EH (cell line): ENCODE results near the gene GNG7.
"Not testable (repeated sequence)": the region's sequence is repeated elsewhere in the genome, so short reads cannot be mapped to it uniquely, and the experiment has no call there.

Experiments
- DNase-seq: peaks from one replicate; pipeline ENCODE4 v3.0.0-alpha.2; 2015; ENCODE audit warnings: low read depth

GNG7 gene

GRCh38 chr19:2509096-2509495, 193.4 kb downstream of the GNG7 start:
- no peak for DNase-seq

DNA sequence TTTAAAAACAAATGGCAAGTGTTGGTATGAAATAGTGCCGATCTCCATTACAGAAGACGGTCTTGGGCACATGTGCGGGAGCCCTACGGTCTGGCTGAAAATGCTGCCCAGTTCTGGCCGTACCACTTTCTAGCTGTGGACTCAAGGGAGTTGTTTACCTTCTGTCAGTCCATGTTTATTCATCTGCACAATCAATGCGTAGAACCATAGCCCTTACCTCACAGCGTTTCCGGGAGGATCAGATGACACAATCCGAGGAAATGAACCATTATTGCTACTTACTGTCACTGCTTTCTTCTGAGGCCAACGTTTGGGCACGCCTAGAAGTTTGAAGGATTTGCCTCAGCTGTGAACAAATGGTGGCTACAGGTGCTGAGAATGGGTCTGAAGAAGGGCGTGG, 195.4 kb downstream of the GNG7 start:
- DNase-seq, result peak; percentile 53

DNA sequence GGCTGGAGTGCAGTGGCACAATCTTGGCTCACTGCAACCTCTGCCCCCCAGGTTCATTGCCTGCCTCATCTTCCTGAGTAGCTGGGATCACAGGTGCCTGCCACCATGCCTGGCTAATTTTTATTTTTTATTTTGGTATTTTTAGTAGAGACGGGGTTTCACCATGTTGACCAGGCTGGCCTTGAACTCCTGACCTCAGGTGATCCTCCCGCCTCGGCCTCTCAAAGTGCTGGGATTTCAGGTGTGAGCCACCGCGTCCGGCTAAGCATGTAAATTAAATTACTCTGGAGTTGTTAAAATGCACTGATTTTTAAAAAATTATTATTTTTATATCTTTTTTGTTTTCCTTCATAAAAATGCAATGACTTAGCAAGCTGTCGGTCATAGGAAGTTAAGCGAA, 195.8 kb downstream of the GNG7 start:
- DNase-seq, result not testable (repeated sequence)

- DNase-seq, result peak; percentile 78
Measured at GRCh38 chr19:2503521-2504109, 198.9 kb downstream of the GNG7 start.

GRCh38 chr19:2500841-2501261, 201.6 kb downstream of the GNG7 start:
- DNase-seq, result no peak

- DNase-seq, result no peak
Measured at GRCh38 chr19:2500156-2500555, 202.3 kb downstream of the GNG7 start.

DNA sequence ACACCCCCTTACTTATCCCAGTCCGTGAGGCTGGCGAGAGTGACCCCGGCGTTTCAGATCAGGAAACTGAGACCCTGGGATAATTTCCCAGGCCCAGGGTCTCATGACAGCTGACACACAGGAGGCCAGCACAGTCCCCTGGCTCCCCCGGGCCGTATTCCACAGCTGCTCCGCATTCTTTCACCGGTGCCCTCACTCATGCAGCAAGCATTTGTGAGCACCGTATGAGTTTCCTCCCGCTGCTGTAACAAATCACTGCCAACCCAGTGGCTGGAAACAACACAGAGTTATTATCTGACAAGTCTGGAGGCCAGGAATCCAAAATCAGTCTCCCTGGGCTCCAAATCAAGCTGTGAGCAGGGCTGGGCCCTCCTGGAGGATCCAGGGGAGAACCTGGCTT, 205.3 kb downstream of the GNG7 start:
- peak; percentile 18 for DNase-seq

GRCh38 chr19:2495651-2496316, 206.7 kb downstream of the GNG7 start:
- DNase-seq, result peak; percentile 86

- DNase-seq, result peak; percentile 87
Measured at GRCh38 chr19:2495130-2495641, 207.3 kb downstream of the GNG7 start.

GRCh38 chr19:2494447-2495129, 207.9 kb downstream of the GNG7 start:
- DNase-seq, result peak; percentile 86

DNA sequence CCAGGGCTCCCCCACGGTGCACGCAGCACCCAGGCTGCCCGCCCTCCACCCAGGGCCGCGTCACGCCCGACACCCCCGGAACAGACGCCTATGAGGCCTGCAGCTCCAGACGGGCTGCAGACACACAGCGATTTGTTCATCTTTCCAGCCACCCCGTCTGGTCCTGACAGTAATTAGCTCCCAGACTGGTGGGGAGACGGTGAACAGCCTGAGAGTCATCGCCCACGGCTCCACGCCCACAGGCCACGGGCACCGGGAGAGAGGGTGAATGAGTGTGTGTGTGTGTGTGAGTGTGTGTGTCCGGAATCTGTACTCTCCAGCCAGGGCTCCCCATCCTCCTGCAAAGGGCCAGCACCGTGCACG, 208.4 kb downstream of the GNG7 start:
- peak; percentile 78 for DNase-seq

GRCh38 chr19:2493448-2493847, 209.0 kb downstream of the GNG7 start:
- DNase-seq, result not testable (repeated sequence)

- DNase-seq, result no peak
Measured at GRCh38 chr19:2492870-2493269, 209.6 kb downstream of the GNG7 start.

DNA sequence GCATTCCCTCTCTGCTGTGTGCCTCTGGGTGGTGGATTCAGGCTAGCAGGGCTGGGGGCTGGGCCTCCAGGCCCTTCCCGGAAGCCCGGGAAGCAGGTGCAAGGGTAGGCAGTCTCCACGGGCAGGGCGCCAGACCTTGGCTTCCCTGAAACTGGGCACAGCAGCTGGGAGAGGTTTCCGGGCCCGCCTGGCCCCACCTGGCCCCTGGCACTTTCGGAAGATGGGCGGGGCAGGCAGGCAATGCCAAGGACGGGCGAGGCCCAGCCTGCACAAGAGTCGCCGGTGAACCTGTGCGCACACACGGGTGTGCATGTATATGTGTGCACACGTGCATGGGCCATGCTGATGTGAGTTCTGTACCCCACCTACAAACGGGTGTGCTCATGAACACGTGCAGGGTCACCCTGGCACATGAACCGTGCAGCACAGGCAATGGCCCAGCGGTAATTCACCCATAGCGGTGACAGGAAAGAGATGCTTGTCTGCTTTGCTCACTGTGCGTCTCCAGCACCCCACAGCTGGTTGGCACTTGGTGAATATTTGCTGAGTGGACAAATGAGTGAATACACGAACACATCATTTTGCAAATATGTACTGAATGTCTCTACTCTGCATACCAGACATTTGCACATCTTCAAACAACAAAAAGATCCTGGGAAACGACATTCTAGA, 211.2 kb downstream of the GNG7 start:
- peak; percentile 93 for DNase-seq

- no peak for DNase-seq
Measured at GRCh38 chr19:2490659-2491058, 211.8 kb downstream of the GNG7 start.

- DNase-seq, result peak; percentile 71
Measured at GRCh38 chr19:2488942-2489731, 213.4 kb downstream of the GNG7 start.

GRCh38 chr19:2488405-2488941, 214.0 kb downstream of the GNG7 start:
- no peak for DNase-seq

DNA sequence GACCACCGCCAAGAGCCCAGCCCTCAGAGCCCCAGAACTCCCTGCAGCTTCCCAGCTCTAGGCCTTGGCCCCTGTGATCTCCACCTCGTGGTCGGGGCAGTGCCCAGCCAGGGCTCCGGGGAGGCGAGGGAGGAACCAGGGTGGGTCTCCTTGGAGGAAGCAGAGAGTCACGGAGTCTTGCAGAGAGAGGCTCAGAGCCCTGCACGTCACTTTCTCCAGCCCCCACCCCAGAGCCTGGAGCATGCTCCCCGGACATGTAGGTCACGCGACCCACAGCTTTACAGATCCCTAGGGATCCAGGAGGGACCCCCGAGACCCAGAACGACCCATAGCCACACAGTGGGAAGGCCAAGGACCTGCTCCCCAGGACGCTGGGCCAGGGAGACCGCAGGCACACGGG, 214.7 kb downstream of the GNG7 start:
- DNase-seq, result no peak

DNA sequence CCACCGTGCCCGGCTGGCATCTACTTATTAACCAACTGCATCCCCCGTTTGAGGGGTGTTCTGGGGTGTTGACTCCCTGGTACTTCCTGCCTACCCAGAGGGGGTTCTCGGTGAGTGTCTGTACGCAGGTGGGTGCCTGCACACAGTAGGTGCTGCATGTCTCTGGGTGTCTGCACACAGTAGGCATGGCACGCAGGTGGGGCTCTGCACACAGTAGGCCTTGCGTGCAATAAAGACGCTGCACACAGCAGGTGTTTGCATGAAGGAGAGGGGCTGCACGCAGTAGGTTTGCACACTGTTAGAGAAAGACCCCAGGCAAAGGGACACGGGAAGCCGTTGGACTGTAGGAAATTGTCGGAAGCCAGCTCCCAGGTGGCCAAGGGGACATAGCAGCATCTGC, 215.4 kb downstream of the GNG7 start:
- no peak for DNase-seq

DNA sequence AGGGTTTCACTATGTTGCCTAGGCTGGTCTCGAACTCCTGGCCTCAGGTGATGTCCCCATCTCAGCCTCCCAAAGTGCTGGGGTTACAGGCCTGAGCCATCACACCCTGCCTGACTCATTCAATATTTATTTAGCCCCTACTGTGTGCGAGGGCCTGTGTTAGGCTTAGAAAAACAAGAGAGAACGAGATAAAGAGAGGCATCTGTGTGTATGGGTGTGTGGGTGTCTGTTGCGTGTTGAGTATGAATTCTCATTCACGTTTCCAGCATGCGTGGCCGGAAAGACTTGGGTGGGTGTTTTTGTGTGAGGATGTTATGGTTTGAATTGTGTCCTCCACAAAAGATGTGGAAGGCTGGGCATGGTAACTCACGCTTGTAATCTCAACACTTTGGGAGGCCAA, 217.1 kb downstream of the GNG7 start:
- no peak for DNase-seq

GRCh38 chr19:2484178-2484937, 218.1 kb downstream of the GNG7 start:
- no peak for DNase-seq
